RWPE2 (cell line): ENCODE measurements around the gene CLIC5.

Source experiments
- ATAC-seq: fragments of 200-7000 bp; cut with Tn5 transposase; 3 replicates; pipeline ENCODE4 v1.9.1; 2021; ENCODE audit warnings: low read depth
- DNase-seq: peaks from one replicate; pipeline ENCODE4 v3.0.0-alpha.2; 2020; ENCODE audit warnings: low spot score
- H3K27ac ChIP-seq: fragments of 450-650 bp; 2 replicates; pipeline ENCODE4 v1.5.1; 2017; ENCODE audit warnings: mild to moderate bottlenecking; ENCODE audit not compliant: poor library complexity, severe bottlenecking
- H3K27me3 ChIP-seq: fragments of 250-450 bp; sonication (Bioruptor Pico); 2 replicates; pipeline ENCODE4 v1.5.1; 2021; ENCODE audit warnings: mild to moderate bottlenecking, moderate library complexity; ENCODE audit not compliant: insufficient read depth, poor library complexity, severe bottlenecking
- H3K36me3 ChIP-seq: fragments of 250-450 bp; sonication (Bioruptor Pico); 2 replicates; pipeline ENCODE4 v1.5.1; 2020; ENCODE audit warnings: low read depth, mild to moderate bottlenecking, moderate library complexity
- H3K4me1 ChIP-seq: fragments of 250-450 bp; sonication (Bioruptor Pico); 2 replicates; pipeline ENCODE4 v1.5.1; 2021; ENCODE audit warnings: mild to moderate bottlenecking, moderate library complexity; ENCODE audit not compliant: insufficient read depth, poor library complexity, severe bottlenecking
- H3K4me3 ChIP-seq: fragments of 250-450 bp; sonication (Bioruptor Pico); 2 replicates; pipeline ENCODE4 v1.5.1; 2021; ENCODE audit warnings: mild to moderate bottlenecking, moderate library complexity; ENCODE audit not compliant: severe bottlenecking
- H3K9me3 ChIP-seq: fragments of 250-450 bp; sonication (Bioruptor Pico); 2 replicates; pipeline ENCODE4 v1.5.1; 2021; ENCODE audit warnings: mild to moderate bottlenecking, moderate library complexity; ENCODE audit not compliant: severe bottlenecking
- CTCF ChIP-seq: fragments of 450-650 bp; IDR thresholded peaks from one replicate; pipeline ENCODE4 v1.5.1; 2017; ENCODE audit warnings: mild to moderate bottlenecking, moderate library complexity; ENCODE audit not compliant: poor library complexity, severe bottlenecking

Gene CLIC5

GRCh38 chr6:45841062-45841461 is 174.6 kb downstream of the CLIC5 start:
- ATAC-seq (no peak), DNase-seq (no peak)
- Histone ChIP-seq H3K27ac (no peak overlapping the region), H3K4me3 (no peak overlapping the region), H3K9me3 (no peaks in the 10 kb centered on the region), H3K4me1 (peaks cover 10% of the 10 kb centered on the region), H3K27me3 (no peaks in the 10 kb centered on the region), H3K36me3 (no peaks in the 10 kb centered on the region)
- TF ChIP-seq CTCF, result no peak

- ATAC-seq (no peak), DNase-seq (no peak)
- H3K27me3 ChIP-seq, result no peaks in the 10 kb centered on the region
- no peak for TF ChIP-seq CTCF
- H3K4me1 ChIP-seq, result peaks cover 6% of the 10 kb centered on the region
- no peak overlapping the region for H3K4me3 ChIP-seq
- H3K9me3 ChIP-seq, result no peaks in the 10 kb centered on the region
- H3K36me3 ChIP-seq, result no peaks in the 10 kb centered on the region
- H3K27ac ChIP-seq, result no peak overlapping the region
These were observed 176.7 kb downstream of the CLIC5 start for GRCh38 chr6:45838996-45839395.

GRCh38 chr6:45838451-45838850 is 177.2 kb downstream of the CLIC5 start:
- no peak overlapping the region for H3K27ac ChIP-seq
- H3K9me3 ChIP-seq, result no peaks in the 10 kb centered on the region
- no peaks in the 10 kb centered on the region for H3K27me3 ChIP-seq
- H3K4me3 ChIP-seq, result no peak overlapping the region
- ATAC-seq (no peak), DNase-seq (no peak)
- peaks cover 6% of the 10 kb centered on the region for H3K4me1 ChIP-seq
- no peaks in the 10 kb centered on the region for H3K36me3 ChIP-seq
- TF ChIP-seq CTCF, result no peak

GRCh38 chr6:45837541-45838200 is 178.0 kb downstream of the CLIC5 start:
- peaks cover 6% of the 10 kb centered on the region for H3K4me1 ChIP-seq
- no peak for TF ChIP-seq CTCF
- ATAC-seq (no peak), DNase-seq (no peak)
- H3K27me3 ChIP-seq, result no peaks in the 10 kb centered on the region
- H3K27ac ChIP-seq, result no peak overlapping the region
- H3K9me3 ChIP-seq, result no peaks in the 10 kb centered on the region
- no peaks in the 10 kb centered on the region for H3K36me3 ChIP-seq
- H3K4me3 ChIP-seq, result no peak overlapping the region

- no peak for ATAC-seq
- no peak for DNase-seq
- H3K9me3 ChIP-seq, result no peaks in the 10 kb centered on the region
- H3K27me3 ChIP-seq, result no peaks in the 10 kb centered on the region
- no peak overlapping the region for H3K27ac ChIP-seq
- no peak overlapping the region for H3K4me3 ChIP-seq
- no peak for TF ChIP-seq CTCF
- peaks cover 6% of the 10 kb centered on the region for H3K4me1 ChIP-seq
- H3K36me3 ChIP-seq, result no peaks in the 10 kb centered on the region
These were observed 178.7 kb downstream of the CLIC5 start for GRCh38 chr6:45836984-45837383.
